ENCODE results near the gene GOLGB1.

DNA sequence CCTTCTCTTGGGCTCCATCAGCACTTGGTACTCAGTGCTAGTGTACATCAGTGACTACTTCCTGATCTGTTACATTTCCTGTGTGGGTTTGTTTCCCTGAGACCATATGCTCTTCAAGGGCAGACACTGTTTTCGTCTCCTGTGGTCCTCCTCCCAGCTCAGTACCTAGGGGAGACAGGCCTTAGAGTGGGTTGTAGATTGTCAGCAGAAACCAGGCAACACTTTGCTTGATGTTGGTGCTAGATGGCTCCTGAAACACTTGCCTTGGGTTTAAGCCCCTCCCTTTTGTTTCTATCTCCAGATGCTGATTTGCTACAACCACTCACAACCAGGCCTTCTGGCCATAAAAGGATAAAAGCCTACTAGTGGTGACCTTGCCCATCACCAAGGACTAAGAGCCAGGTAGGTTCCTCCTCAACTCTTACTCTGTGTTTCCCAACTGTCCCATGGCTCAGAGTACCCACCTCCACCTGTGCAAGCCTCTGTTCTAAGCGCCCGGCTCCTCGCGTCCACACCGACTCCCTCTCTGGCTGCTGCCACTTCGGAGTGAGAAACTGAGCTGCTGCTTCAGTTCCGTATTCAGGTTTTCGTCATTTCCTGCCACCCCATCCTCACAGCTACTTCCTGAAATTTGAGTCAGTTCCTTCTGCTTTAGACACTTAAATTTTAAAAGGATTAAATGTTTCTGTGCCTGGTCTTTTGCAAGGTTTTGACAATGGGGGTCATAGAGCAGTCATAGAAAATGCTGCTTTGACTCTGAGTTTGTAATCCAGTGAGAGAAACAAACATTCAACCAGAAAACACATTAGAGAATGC is 89.0 kb downstream of the GOLGB1 start, which contains the start of gene HCLS1:
- TF ChIP-seq REST (IDR thresholded peaks at IDR 0.05), result no peak
- TF ChIP-seq, protein P1, sequence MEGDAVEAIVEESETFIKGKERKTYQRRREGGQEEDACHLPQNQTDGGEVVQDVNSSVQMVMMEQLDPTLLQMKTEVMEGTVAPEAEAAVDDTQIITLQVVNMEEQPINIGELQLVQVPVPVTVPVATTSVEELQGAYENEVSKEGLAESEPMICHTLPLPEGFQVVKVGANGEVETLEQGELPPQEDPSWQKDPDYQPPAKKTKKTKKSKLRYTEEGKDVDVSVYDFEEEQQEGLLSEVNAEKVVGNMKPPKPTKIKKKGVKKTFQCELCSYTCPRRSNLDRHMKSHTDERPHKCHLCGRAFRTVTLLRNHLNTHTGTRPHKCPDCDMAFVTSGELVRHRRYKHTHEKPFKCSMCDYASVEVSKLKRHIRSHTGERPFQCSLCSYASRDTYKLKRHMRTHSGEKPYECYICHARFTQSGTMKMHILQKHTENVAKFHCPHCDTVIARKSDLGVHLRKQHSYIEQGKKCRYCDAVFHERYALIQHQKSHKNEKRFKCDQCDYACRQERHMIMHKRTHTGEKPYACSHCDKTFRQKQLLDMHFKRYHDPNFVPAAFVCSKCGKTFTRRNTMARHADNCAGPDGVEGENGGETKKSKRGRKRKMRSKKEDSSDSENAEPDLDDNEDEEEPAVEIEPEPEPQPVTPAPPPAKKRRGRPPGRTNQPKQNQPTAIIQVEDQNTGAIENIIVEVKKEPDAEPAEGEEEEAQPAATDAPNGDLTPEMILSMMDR (IDR thresholded peaks at IDR 0.05; ENCODE audit: low read depth, low read length, missing input control), result no peak
- peak; percentile 47 to 74 for TF ChIP-seq GABPA (IDR thresholded peaks at IDR 0.05 in 1 of 2, conservative IDR thresholded peaks at IDR 0.05 in 1 of 2)
- TF ChIP-seq TAF1 (conservative IDR thresholded peaks at IDR 0.05), result peak; percentile 56
- no peak for TF ChIP-seq YY1 (IDR thresholded peaks at IDR 0.05)
- TF ChIP-seq, protein P2, sequence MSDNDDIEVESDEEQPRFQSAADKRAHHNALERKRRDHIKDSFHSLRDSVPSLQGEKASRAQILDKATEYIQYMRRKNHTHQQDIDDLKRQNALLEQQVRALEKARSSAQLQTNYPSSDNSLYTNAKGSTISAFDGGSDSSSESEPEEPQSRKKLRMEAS (IDR thresholded peaks at IDR 0.05), result no peak
- no peak for TF ChIP-seq SP1 (IDR thresholded peaks at IDR 0.05)
